Ecto neural progenitor cell (in vitro differentiated cells): ENCODE results near the gene PDE4D.
"Not testable (repeated sequence)": the region's sequence is repeated elsewhere in the genome, so short reads cannot be mapped to it uniquely, and the experiment has no call there.

ENCODE experiments used
- DNase-seq: peaks from one replicate; pipeline ENCODE4 v3.0.0-alpha.2; 2018; ENCODE audit warnings: low spot score

The PDE4D gene

GRCh38 chr5:59421986-59422941 lies 471.3 kb downstream of the PDE4D start:
- DNase-seq = no peak

- DNase-seq = no peak
These were observed 472.9 kb downstream of the PDE4D start for GRCh38 chr5:59420596-59420995.

GRCh38 chr5:59418808-59419207 lies 474.7 kb downstream of the PDE4D start:
- DNase-seq = no peak

- no peak for DNase-seq
These were observed 477.1 kb downstream of the PDE4D start for GRCh38 chr5:59416451-59416850.

- DNase-seq = no peak
These were observed 477.5 kb downstream of the PDE4D start for GRCh38 chr5:59416026-59416425.

DNA sequence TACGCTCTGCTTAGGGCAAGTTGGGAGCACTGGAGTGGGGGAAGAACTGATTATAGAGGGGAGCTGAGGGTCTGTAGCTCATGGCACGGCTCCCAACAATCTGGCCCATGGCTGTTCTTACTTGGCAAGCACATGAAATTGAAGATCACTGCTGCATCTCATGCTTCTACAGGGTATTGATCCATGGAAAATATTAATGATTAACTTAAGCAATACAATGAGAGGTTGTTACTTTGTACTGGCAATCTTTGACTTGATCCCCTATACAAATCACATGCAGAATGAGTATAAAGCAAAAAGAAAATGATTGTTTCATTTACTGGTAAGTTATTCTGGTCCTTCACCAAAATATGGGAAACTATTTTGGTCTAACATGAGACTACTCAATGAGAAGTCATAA lies 481.1 kb downstream of the PDE4D start:
- no peak for DNase-seq

DNA sequence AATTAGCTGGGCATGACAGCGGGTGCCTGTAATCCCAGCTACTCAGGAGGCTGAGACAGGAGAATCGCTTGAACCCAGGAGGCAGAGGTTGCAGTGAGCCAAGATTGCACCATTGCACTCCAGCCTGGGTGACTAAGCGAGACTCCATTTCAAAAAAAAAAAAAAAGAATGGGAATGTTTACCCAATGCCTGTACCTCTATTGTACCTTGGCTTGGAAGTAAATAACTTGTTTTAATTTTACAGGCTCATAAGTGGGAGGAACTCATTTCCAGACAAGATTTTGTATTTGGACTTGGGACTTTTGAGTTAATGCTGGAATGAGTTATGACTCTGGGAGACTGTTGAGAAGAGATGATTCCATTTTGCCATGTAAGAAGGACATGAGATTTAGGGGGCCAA lies 484.5 kb downstream of the PDE4D start:
- DNase-seq = not testable (repeated sequence)

GRCh38 chr5:59407967-59408366 lies 485.6 kb downstream of the PDE4D start:
- no peak for DNase-seq

GRCh38 chr5:59401637-59402036 lies 491.9 kb downstream of the PDE4D start:
- no peak for DNase-seq

GRCh38 chr5:59394956-59395355 lies 498.6 kb downstream of the PDE4D start:
- not testable (repeated sequence) for DNase-seq

- DNase-seq = no peak
These were observed 499.7 kb downstream of the PDE4D start for GRCh38 chr5:59393585-59394420.

DNA sequence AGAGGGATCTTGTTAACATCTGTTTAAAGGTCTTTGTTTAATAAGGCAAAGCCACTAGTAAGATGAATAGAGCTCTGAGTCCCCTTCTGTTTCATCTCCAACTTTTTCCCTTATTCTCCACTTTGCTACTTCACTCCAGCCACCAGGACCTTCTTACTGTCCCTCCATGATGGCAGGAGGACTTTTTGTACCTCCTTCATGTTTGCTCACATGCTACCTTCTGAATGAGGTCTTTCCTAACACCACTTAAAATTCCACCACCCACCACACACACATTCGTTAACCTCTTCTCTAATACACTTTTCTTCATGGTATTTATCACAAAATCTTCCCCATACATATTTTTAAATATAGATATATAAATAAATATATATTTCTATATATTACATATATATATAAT lies 501.9 kb downstream of the PDE4D start:
- DNase-seq = no peak

GRCh38 chr5:59390989-59391388 lies 502.5 kb downstream of the PDE4D start:
- no peak for DNase-seq

GRCh38 chr5:59390074-59390659 lies 503.4 kb downstream of the PDE4D start:
- DNase-seq = no peak

- DNase-seq = no peak
These were observed 506.4 kb downstream of the PDE4D start for GRCh38 chr5:59387127-59387526.

DNA sequence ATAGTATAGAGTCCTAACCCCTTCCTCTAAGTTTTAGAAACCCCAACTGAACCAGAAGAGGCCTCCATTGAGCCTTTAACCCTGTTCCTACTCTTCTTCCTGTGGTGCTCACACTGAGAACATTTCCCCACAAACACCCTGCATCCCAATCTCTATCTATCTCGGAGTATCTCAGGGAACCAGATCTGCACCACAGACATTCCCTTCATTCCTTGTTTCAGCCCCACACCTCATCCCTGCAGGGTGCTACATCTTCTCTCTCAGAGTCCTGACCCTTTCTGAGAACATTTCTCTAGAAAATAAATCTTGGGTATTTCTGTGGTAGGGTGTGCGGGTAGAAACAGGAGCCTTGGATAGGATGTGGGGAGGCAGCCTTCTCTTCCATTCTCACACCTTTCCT lies 507.8 kb downstream of the PDE4D start:
- no peak for DNase-seq

- DNase-seq = no peak
These were observed 513.1 kb downstream of the PDE4D start for GRCh38 chr5:59380350-59380951.

DNA sequence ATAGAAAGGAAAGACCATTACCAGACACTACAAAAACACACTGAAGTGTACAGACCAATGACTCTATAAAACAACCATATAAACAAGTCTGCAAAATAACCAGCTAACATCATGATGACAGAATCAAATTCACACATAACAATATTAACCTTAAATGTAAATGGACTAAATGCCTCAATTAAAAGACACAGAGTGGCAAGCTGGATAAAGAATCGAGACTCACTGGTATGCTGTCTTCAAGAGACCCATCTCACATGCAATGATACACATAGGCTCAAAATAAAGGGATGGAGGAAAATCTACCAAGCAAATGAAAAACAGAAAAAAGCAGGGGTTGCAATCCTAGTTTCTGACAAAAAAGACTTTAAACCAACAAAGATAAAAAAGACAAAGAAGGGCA lies 519.5 kb downstream of the PDE4D start:
- DNase-seq = not testable (repeated sequence)

DNA sequence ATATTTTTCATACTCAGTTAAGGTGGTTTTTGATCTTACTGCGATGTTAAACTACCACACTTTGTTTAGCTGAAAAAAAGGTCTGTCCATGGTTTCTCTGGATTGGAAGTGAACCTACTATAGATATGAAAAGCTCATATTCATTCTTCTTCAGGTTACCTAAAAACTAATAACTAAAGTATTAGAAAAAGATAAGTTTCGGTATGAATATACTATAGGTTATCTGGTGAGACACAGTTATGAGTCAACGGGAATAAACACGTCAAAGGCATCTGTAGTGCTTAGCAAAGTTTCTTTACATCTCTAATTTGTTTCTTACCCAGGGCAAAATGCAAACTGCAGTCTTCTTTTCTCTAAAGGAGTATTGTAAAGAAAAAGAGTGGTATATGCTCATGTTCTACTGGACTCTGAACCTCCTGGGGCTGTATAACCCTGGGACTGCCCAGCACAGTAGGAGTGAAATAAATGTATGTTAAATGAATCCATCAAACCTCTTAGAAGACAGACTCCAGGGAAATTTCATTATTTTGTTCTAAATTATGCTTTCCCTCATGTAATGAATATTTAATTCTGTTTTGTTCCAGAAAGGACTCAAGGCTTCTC lies 521.9 kb downstream of the PDE4D start:
- DNase-seq = no peak

DNA sequence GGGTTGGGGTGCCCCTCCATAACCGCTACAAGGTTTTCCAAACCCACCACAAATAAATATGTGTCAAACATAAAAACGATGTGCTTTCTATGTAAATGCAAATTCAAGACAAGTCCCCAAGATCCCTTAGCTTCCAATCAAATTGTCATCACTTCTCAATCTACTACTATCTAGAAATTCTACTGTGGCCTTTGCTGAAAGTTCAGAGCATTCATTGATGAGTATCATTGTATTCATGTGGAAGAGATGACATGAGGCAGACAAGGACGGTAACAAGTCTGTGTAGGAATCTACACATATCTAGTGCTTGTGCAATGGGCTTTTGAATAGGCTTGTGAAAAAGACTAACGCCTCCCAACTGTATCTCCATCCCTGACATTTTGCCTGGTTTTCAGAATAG lies 524.6 kb downstream of the PDE4D start:
- DNase-seq = no peak

GRCh38 chr5:59367791-59368394 lies 525.6 kb downstream of the PDE4D start:
- DNase-seq = peak; percentile 66
